HS-27A (cell line): ENCODE measurements around the gene BEX5.
"Not testable (repeated sequence)": the region's sequence is repeated elsewhere in the genome, so short reads cannot be mapped to it uniquely, and the experiment has no call there.

Experiments
- DNase-seq: peaks from one replicate; pipeline ENCODE4 v3.0.0-alpha.2; 2012; ENCODE audit warnings: low read depth, missing footprints

BEX5 gene

DNA sequence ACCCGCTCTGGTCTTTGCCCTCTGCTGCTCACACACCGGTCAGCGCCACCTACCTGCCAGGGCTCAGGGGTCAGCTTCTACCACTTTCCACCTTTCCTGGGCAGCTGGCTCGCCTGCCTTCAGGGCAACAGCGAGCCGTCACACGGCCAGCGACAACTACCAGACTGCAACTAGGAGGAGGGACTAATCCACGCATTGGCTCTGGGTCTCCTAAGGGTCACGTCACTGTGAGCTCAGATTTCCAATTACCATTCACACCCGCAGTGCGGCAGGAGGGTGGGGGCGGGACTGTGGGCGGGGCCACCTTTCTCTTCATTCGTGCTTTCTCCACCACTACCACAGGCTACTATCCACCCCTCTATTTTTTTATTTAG lies at the start of gene BEX5:
TSS of gene BEX5 (minus strand) at position 172 of the 374 bp plus-strand sequence. CDS start 1,712 bp downstream, outside the sequence.
- DNase-seq = no peak

- DNase-seq = no peak
These were observed 30.4 kb upstream of the BEX5 start for GRCh38 chrX:102185967-102186720.

GRCh38 chrX:102154900-102155805 lies 624 bp downstream of the BEX5 start:
- no peak for DNase-seq

GRCh38 chrX:102154218-102154860 lies 1.4 kb downstream of the BEX5 start:
- DNase-seq = no peak

GRCh38 chrX:102142274-102142673 lies 13.5 kb downstream of the BEX5 start, which contains the start of gene TCEAL6:
Gene TCEAL6 (minus strand): TSS chrX:102142481.
- not testable (repeated sequence) for DNase-seq

DNA sequence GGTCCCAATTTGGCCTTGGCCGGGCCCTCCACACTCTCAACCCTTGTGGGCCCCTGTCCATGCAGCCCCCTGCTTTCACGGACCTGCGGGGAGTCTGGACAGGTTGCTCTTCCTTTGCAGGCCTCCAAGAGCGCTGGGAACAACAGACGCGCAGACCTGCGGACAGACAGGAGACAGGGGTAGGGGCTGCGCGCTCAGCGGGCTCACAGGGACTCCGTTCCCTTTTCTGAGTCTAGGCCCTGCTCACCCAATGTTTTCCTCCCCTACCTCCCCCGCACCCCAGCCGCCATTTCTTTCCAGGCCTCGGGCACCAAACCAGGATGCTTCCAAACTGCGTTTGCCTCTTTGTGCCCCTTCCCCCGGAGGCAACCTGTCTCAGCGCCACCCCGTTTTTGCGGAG lies 14.1 kb downstream of the BEX5 start:
- not testable (repeated sequence) for DNase-seq

DNA sequence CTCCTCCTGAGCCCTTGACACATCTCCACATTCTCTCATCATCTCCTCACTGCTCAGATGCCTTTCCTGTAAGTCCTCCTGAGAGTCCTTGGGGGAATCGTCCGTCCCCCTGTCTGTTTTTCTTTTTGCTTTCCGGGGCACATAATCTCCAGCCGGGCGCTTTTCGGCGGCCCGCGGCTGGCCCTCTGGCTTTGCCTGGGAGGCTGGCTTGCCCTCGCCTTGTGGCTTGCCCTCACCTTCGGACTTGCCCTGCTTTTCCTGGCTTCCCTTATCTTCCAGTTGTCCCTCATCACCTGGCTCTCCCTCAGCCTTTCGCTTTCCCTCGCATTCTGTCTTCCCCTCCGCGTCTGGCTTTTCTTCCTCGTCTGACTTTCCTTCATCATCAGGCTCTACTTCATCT lies 14.9 kb downstream of the BEX5 start:
- not testable (repeated sequence) for DNase-seq

DNA sequence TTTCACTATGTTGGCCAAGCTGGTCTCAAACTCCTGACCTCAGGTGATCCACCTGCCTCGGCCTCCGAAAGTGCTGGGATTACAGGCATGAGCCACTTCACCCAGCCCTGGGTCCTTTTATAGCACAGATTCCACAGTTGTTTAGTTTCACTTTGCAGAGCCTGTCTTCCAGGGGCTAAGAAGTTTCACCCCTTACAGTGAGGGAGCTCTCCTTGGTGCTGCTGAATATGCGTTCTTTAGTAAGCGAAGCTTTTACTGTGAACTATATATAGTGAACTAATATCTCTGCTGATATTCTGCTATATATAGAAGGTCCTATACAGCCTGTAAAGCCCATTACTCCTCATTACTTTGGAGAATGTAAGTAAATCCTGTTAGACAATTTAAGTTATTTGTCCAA lies 17.7 kb downstream of the BEX5 start:
- DNase-seq = no peak

GRCh38 chrX:102129473-102129872 lies 26.3 kb downstream of the BEX5 start:
- DNase-seq = no peak

GRCh38 chrX:102126863-102127262 lies 28.9 kb downstream of the BEX5 start:
- no peak for DNase-seq

GRCh38 chrX:102126080-102126818 lies 29.5 kb downstream of the BEX5 start:
- DNase-seq = not testable (repeated sequence)

GRCh38 chrX:102125436-102125835 lies 30.3 kb downstream of the BEX5 start, which contains the start of gene TCEAL2:
Gene TCEAL2 (plus strand): TSS chrX:102125679. CDS start chrX:102126831, 1,152 bp downstream.
- not testable (repeated sequence) for DNase-seq

DNA sequence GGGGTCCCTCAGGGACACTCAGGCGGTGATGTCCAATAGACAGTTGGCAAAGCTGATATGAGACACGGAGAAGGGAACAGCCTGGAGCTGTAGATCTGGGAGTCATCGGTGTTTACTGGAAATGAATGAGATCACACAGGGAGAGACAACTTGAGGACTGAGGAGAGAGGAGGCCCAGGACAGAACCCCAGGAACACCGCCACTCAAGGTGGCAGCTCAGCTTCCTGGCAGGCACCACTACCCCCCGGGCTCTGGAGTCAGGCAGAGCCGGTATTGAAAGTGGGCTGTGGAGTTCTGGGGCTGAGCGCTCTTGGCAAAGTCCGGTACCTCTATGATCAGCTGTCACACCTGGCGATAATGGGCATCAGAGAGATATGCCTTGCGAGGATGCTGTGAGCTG lies 30.8 kb downstream of the BEX5 start:
- DNase-seq = not testable (repeated sequence)

- no peak for DNase-seq
These were observed 40.0 kb downstream of the BEX5 start for GRCh38 chrX:102115748-102116147.

- no peak for DNase-seq
These were observed 42.4 kb downstream of the BEX5 start for GRCh38 chrX:102113367-102113766.
